SK-N-MC (cell line): Measurements from ENCODE around the gene TICAM1.
"Not testable (repeated sequence)": the region's sequence is repeated elsewhere in the genome, so short reads cannot be mapped to it uniquely, and the experiment has no call there.

Experiments used
- DNase-seq: peaks from one replicate; pipeline ENCODE4 v3.0.0-alpha.2; 2011; ENCODE audit warnings: low read depth, low spot score
- H3K27ac ChIP-seq: fragments of 200-600 bp; sonication (generic); 2 replicates; pipeline ENCODE4 v1.5.1; 2016; ENCODE audit warnings: mixed run types
- H3K36me3 ChIP-seq: fragments of 200-600 bp; sonication (generic); 2 replicates; pipeline ENCODE4 v1.6.1; 2017; ENCODE audit warnings: antibody characterized with exemption, low read length, mixed read lengths; ENCODE audit not compliant: insufficient read depth
- H3K4me3 ChIP-seq: fragments of 200-600 bp; sonication (generic); 2 replicates; pipeline ENCODE4 v1.5.1; 2016
- H3K9ac ChIP-seq: fragments of 200-600 bp; sonication (generic); 2 replicates; pipeline ENCODE4 v1.8.0; 2017; ENCODE audit warnings: mixed run types, mixed read lengths; ENCODE audit not compliant: insufficient read length
- H3K9me3 ChIP-seq: fragments of 200-600 bp; sonication (generic); 2 replicates; pipeline ENCODE4 v1.6.1; 2017; ENCODE audit warnings: low read depth, mild to moderate bottlenecking, antibody characterized with exemption, low read length, moderate library complexity, mixed read lengths
- EZH2 ChIP-seq: fragments of 200-600 bp; sonication (generic); IDR thresholded peaks from one replicate; pipeline ENCODE4 v1.6.1; 2017; ENCODE audit warnings: antibody characterized with exemption
- FOXP2 ChIP-seq: optimal IDR thresholded peaks from 2 replicates; pipeline ENCODE3; 2011; ENCODE audit warnings: mild to moderate bottlenecking, moderate library complexity; ENCODE audit not compliant: insufficient read depth; ENCODE audit errors: extremely low read length, control extremely low read depth
- POLR2AphosphoS5 ChIP-seq: IDR thresholded peaks from 2 replicates; pipeline ENCODE4 v1.6.1; 2012; ENCODE audit warnings: mild to moderate bottlenecking, low read depth, low read length, borderline replicate concordance

The TICAM1 gene

DNA sequence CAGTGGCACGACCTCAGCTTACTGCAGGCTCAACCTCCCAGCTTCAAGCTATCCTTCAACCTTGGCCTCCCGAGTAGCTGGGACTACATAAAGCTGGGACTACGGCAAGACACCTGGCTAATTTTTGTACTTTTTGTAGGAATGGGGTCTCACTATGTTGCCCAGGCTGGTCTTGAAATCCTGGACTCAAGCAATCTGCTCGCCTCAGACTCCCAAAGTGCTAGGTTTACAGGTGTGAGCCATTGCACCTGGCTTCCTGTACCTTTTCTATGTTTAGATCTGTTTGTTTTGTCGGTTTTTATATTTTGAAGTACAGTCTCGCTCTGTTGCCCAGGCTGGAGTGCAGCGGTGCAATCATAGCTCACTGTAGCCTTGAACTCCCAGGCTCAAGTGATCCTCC is 17.5 kb upstream of the TICAM1 start:
- H3K27ac ChIP-seq = no peak overlapping the region
- TF ChIP-seq POLR2AphosphoS5 (no peak), EZH2 (no peak), FOXP2 (no peak)
- H3K4me3 ChIP-seq = no peak overlapping the region
- no peak for DNase-seq
- no peaks in the 10 kb centered on the region for H3K9me3 ChIP-seq
- H3K36me3 ChIP-seq = no peaks in the 10 kb centered on the region; the same call in 1 of the 2 replicates
- no peak overlapping the region for H3K9ac ChIP-seq

DNA sequence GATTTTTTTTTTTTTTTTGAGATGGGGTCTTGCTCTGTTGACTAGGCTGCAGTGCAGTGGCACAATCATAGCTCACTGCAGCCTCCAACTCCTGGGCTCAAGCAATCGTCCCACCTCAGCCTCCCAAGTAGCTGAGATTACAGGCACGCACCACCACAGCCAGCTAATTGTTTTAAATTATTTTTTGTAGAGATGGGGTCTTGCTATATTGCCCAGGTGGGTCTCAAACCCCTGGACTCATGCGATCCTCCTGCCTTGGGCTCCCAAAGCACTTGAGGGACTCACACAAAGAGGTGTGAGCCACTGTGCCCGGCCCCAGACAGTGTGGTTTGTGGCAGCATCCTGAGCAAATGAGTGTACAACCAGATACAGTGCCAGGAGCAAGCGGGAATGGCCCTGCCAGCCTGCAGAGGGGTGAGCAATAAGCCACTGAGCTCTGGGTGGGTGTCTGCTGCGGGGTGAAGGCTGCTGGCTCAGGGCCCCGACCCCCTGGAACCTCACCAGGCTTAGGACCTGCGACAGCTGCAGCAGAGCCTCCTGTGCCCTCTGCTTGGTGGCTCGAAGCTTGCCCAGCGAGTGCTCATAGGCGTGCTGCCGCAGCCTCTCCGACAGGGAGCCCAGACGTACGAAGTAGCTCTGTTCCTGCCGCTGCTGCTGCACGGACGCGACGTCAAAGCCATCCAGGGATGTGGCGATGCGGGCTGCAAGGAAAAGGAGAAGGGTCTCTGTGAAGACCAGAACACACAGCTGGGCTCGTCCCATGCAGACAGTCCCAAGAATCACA is 15.9 kb upstream of the TICAM1 start:
- Histone ChIP-seq H3K4me3 (no peak overlapping the region), H3K9ac (no peak overlapping the region), H3K36me3 (no peaks in the 10 kb centered on the region; the same call in 1 of the 2 replicates), H3K9me3 (no peaks in the 10 kb centered on the region), H3K27ac (no peak overlapping the region)
- TF ChIP-seq POLR2AphosphoS5 = no peak
- TF ChIP-seq EZH2 = no peak
- TF ChIP-seq FOXP2 = no peak
- DNase-seq = no peak

DNA sequence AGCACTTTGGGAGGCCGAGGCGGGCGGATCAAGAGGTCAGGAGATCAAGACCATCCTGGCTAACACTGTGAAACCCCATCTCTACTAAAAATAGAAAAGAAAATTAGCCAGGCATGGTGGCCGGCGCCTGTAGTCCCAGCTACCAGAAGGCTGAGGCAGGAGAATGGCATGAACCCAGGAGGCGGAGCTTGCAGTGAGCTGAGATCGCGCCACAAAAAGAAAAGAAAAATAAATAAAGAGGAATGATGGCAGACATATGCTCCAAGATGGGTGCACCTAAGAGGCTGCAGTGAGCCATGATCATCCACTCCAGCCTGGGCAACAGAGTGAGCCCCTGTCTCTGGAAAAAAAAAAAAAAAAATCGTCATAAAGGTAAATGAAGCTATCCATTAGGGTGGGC is 14.5 kb upstream of the TICAM1 start:
- not testable (repeated sequence) for H3K4me3 ChIP-seq, H3K9ac ChIP-seq, DNase-seq, H3K27ac ChIP-seq, H3K9me3 ChIP-seq, H3K36me3 ChIP-seq

DNA sequence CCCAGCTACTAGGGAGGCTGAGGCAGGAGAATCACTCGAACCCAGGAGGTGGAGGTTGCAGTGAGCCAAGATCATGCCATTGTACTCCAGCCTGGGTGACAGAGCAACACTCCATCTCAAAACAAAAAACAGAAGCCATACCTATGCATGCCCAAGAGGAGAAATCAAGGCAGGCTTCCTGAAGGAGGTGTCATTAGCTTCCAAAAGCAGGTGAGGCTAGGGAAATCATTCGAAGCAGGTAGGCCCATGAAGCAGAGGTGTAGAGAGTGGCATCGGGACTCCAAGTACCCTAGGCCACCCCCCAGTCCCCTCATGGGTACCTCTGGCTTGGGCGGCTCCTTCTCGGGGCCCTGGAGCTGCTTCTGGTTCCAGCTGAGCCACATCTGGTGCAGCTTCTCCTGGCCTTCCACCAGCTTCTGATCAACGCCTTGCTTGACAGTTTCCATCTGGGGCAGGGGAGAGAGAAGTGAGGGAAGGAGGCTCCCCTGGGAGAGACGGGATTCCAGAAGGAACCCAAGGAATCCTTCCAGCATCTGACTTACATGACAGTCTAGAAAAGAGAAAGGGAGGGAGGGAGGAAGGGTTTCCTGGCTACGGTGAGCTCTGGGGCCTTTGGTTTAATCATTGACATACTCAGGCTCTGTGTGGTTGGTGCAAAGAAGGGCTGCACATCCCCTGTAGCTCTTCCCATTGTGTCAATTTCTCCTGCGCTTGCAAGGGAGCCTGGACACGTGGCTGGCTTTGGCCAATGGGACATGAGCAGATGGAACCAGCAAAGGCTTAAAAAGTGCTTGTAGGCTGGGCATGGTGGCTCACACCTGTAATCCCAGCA is 13.1 kb upstream of the TICAM1 start:
- Histone ChIP-seq H3K4me3 (no peak overlapping the region), H3K9ac (no peak overlapping the region), H3K27ac (no peak overlapping the region), H3K36me3 (peaks cover 4% of the 10 kb centered on the region; the same call in 1 of the 2 replicates), H3K9me3 (no peaks in the 10 kb centered on the region)
- TF ChIP-seq POLR2AphosphoS5 (no peak), FOXP2 (no peak), EZH2 (no peak)
- no peak for DNase-seq

DNA sequence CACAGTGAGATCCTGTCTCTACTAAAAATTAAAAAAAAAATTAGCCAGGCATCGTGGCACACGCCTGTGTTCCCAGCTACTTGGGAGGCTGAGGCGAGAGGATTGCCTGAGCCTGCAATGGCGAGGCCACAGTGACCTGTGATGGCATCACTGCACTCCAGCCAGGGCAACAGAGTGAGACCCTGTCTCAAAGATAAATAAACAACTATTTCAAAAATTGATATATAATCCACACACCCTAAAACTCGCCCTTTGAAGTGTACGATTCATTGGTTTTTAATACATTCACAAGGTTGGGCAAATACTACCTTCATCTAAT is 12.1 kb upstream of the TICAM1 start:
- no peak for TF ChIP-seq FOXP2
- TF ChIP-seq POLR2AphosphoS5 = no peak
- no peak for TF ChIP-seq EZH2
- DNase-seq = no peak
- no peaks in the 10 kb centered on the region for H3K9me3 ChIP-seq
- no peak overlapping the region for H3K4me3 ChIP-seq
- peaks cover 9% of the 10 kb centered on the region; the same call in 1 of the 2 replicates for H3K36me3 ChIP-seq
- no peak overlapping the region for H3K9ac ChIP-seq
- H3K27ac ChIP-seq = no peak overlapping the region

DNA sequence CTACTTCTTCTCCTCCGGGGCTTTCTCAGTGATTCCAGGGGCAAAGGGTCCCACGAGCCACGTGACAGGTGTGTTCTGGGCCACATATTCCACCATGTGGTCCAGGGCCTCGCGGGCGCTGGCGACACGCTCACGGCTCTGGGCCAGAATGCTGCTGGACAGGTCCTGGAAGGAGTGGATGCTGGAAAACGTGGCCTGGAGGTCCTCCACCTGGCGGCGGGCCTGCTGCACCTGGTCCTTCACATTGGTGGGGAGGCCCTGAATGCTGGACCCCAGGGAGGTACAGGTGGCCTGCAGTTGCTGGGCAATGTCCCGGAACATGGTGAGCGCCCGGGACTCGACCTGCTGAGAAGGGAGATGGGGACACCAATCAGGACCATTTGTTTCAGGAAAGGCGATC is 7.7 kb upstream of the TICAM1 start:
- TF ChIP-seq FOXP2 (no peak), POLR2AphosphoS5 (no peak), EZH2 (no peak)
- no peaks in the 10 kb centered on the region for H3K9me3 ChIP-seq
- H3K4me3 ChIP-seq = no peak overlapping the region
- DNase-seq = no peak
- no peak overlapping the region for H3K9ac ChIP-seq
- peaks cover 9% of the 10 kb centered on the region; the same call in 1 of the 2 replicates for H3K36me3 ChIP-seq
- no peak overlapping the region for H3K27ac ChIP-seq

DNA sequence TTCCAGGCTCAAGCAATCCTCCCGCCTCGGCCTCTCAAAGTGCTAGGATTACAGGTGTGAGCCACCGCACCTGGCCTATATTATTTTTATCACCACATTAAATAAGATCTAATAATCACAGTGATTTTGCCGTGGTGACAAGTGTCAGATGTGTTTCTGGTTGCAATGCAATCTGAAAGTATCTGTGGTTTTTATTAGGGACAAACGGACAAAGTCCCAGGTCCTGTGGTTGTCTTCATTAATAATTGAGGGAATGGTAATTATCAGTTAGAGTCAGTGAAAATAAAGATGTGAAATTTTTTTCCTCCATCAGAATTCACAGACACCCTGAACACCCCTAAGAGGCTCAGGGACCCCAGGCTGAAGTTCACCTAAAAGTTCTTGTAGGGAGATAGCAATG is 1.3 kb upstream of the TICAM1 start:
- Histone ChIP-seq H3K36me3 (no peaks in the 10 kb centered on the region; the same call in 1 of the 2 replicates), H3K4me3 (no peak overlapping the region), H3K9me3 (no peaks in the 10 kb centered on the region), H3K27ac (no peak overlapping the region), H3K9ac (no peak overlapping the region)
- TF ChIP-seq POLR2AphosphoS5 = no peak
- TF ChIP-seq EZH2 = no peak
- no peak for TF ChIP-seq FOXP2
- DNase-seq = no peak

DNA sequence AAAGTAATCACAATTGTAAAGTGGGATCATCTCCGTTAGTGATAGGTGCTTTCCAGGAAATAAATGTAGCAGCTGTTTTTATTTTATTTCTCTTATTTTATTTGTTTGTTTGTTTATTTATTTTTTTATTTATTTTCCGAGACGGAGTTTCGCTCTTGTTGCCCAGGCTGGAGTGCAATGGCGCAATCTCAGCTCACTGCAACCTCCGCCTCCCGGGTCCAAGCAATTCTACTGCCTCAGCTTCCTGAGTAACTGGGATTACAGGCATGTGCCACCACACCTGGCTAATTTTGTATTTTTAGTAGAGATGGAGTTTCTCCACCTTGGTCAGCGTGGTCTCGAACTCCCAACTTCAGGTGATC is 448 bp upstream of the TICAM1 start:
- H3K9ac ChIP-seq = peak overlapping the region; percentile 83
- H3K27ac ChIP-seq = not testable (repeated sequence)
- H3K4me3 ChIP-seq = peak overlapping the region; percentile 98

More for the DNA sequence above, 448 bp upstream of the TICAM1 start:
- DNase-seq, H3K36me3 ChIP-seq, H3K9me3 ChIP-seq: not testable (repeated sequence)
